PFSK-1 (cell line): ENCODE data around the gene NUDT3.

Experiments used
- FOXP2 ChIP-seq: optimal IDR thresholded peaks from 2 replicates; pipeline ENCODE3; 2011; ENCODE audit warnings: borderline replicate concordance, control low read depth, inconsistent platforms; ENCODE audit not compliant: insufficient read depth; ENCODE audit errors: extremely low read length, extremely low read depth
- POLR2AphosphoS5 ChIP-seq: IDR thresholded peaks from 2 replicates; pipeline ENCODE4 v1.6.1; 2012; ENCODE audit warnings: low read depth, mild to moderate bottlenecking, control low read depth, low read length, moderate library complexity
- SIN3A ChIP-seq: IDR thresholded peaks from 2 replicates; pipeline ENCODE4 v1.6.1; 2012; ENCODE audit warnings: mild to moderate bottlenecking, low read length, moderate library complexity, borderline replicate concordance; ENCODE audit not compliant: insufficient read depth
- TAF1 ChIP-seq: IDR thresholded peaks from 2 replicates; pipeline ENCODE4 v1.6.1; 2012; ENCODE audit warnings: low read length, control low read depth, borderline replicate concordance; ENCODE audit not compliant: insufficient read depth
- TF ChIP-seq, protein P1 (sequence below), 2 experiments: IDR thresholded peaks; 2 replicates each; pipeline versions ENCODE4 v1.6.1 to v1.8.0; 2011 to 2012; ENCODE audit warnings: low read depth in 2 of 2, low read length in 2 of 2, control low read depth in 1 of 2, inconsistent platforms in 1 of 2, mild to moderate bottlenecking in 1 of 2, moderate library complexity in 1 of 2; ENCODE audit not compliant: insufficient read depth in 1 of 2

The NUDT3 gene

GRCh38 chr6:34289137-34289536 lies 103.3 kb downstream of the NUDT3 start:
- TF ChIP-seq TAF1 (no peak), FOXP2 (no peak), SIN3A (no peak), POLR2AphosphoS5 (no peak)
- TF ChIP-seq, protein P1, sequence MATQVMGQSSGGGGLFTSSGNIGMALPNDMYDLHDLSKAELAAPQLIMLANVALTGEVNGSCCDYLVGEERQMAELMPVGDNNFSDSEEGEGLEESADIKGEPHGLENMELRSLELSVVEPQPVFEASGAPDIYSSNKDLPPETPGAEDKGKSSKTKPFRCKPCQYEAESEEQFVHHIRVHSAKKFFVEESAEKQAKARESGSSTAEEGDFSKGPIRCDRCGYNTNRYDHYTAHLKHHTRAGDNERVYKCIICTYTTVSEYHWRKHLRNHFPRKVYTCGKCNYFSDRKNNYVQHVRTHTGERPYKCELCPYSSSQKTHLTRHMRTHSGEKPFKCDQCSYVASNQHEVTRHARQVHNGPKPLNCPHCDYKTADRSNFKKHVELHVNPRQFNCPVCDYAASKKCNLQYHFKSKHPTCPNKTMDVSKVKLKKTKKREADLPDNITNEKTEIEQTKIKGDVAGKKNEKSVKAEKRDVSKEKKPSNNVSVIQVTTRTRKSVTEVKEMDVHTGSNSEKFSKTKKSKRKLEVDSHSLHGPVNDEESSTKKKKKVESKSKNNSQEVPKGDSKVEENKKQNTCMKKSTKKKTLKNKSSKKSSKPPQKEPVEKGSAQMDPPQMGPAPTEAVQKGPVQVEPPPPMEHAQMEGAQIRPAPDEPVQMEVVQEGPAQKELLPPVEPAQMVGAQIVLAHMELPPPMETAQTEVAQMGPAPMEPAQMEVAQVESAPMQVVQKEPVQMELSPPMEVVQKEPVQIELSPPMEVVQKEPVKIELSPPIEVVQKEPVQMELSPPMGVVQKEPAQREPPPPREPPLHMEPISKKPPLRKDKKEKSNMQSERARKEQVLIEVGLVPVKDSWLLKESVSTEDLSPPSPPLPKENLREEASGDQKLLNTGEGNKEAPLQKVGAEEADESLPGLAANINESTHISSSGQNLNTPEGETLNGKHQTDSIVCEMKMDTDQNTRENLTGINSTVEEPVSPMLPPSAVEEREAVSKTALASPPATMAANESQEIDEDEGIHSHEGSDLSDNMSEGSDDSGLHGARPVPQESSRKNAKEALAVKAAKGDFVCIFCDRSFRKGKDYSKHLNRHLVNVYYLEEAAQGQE (IDR thresholded peaks at IDR 0.05; ENCODE audit: insufficient read depth in 1 of 2, low read depth in 2 of 2, low read length in 2 of 2): no peak

GRCh38 chr6:34288581-34288980 lies 103.9 kb downstream of the NUDT3 start:
- TF ChIP-seq, protein P1 (IDR thresholded peaks at IDR 0.05; ENCODE audit: insufficient read depth in 1 of 2, low read depth in 2 of 2, low read length in 2 of 2): no peak
- no peak for TF ChIP-seq POLR2AphosphoS5
- no peak for TF ChIP-seq SIN3A
- no peak for TF ChIP-seq FOXP2
- no peak for TF ChIP-seq TAF1

GRCh38 chr6:34285448-34286164 lies 106.9 kb downstream of the NUDT3 start:
- TF ChIP-seq TAF1: no peak
- no peak for TF ChIP-seq SIN3A
- no peak for TF ChIP-seq POLR2AphosphoS5
- no peak for TF ChIP-seq FOXP2
- TF ChIP-seq, protein P1 (IDR thresholded peaks at IDR 0.05; ENCODE audit: insufficient read depth in 1 of 2, low read depth in 2 of 2, low read length in 2 of 2): no peak

DNA sequence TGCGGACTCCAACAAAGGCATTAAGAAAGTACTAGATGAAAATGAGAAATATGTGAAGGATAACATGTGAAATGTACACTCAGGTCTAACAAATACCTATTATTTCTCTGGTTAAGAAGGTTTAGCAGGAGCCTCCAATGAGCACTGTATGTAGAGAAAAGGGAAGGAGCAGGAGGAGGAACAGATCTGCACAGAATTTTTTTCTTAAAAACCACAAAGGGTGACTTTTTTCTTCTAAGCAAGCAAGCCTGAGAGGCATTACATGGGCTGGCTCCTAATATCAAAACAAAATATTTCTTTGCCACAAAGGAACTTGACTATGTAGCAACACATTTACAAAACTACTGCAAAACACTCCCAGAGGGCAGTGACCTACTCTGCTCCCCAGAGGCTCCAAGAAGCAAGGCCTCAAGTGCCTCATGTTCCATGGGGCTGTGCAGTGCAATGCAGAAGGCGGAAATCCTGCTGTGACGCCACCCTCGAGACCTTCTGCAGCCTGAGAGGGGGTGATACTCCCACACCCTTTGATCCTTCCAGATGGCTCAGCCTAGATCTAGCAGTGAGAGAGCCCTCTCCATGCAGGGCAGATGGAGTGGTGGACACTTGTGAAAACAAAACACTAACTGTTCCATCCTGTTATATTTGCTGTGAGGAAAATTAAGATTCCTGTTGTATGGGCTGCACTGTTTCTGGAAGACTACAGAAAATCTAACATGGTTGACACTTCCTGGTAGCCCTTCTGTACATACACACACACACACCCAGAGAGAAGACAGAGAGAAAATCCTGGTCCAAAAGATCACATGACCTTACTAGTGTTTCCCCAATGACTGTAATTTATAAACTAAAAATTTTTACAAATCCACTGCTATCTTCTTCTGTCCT lies 107.7 kb downstream of the NUDT3 start:
- TF ChIP-seq FOXP2 (no peak), SIN3A (no peak), TAF1 (no peak)
- TF ChIP-seq, protein P1 (IDR thresholded peaks at IDR 0.05; ENCODE audit: insufficient read depth in 1 of 2, low read depth in 2 of 2, low read length in 2 of 2): no peak
